A549 (cell line): ENCODE measurements around the gene PPP1R12C. TPM values are rescaled to one million over a fixed set of nuclear protein-coding genes. Genes with fewer than 3 reads are reported as not detected.

ENCODE experiments used
- ATAC-seq, 2 experiments: fragments of 200-7000 bp in 1 of 2; fragments of >200 bp in 1 of 2; cut with Nextera tagmentation in 1 of 2; cut with Tn5 transposase in 1 of 2; 3 replicates each; pipeline versions ENCODE4 v1.8.0 to v1.9.1; 2018 to 2020; ENCODE audit warnings: mild to moderate bottlenecking in 1 of 2, moderate library complexity in 1 of 2
- CTCF ChIA-PET: fragments of 300-600 bp; sonication (Branson Sonifier 250); formaldehyde crosslinking; extraction: SDS; loops from one replicate; lab custom pipeline; 2021; ENCODE audit warnings: antibody characterized with exemption, inconsistent platforms; lab: Yijun Ruan, JAX
- POLR2A ChIA-PET: fragments of 350-600 bp; formaldehyde crosslinking; extraction: SDS; loops from one replicate; lab custom pipeline; 2021; ENCODE audit warnings: antibody characterized with exemption, inconsistent platforms; lab: Yijun Ruan, JAX
- DNase-seq, 2 experiments: peaks; one replicate each; pipeline versions ENCODE4 v3.0.0 to v3.0.0-alpha.2; 2011 to 2016; ENCODE audit warnings: low read depth in 1 of 2, low spot score in 1 of 2
- FAIRE-seq: peaks from 2 replicates; lab custom pipeline; 2011; peaks lifted over from hg19 to GRCh38; lab: Jason Lieb, UNC
- H3K27ac ChIP-seq, 2 experiments: fragments of >200 bp; sonication (Bioruptor Twin); formaldehyde crosslinking; 3 replicates each; pipeline ENCODE4 v1.5.1; 2016 to 2017
- H3K4me1 ChIP-seq: fragments of >200 bp; sonication (Bioruptor Twin); formaldehyde crosslinking; 3 replicates; pipeline ENCODE4 v1.6.1; 2016
- H3K4me2 ChIP-seq: fragments of >200 bp; sonication (Bioruptor Twin); formaldehyde crosslinking; 3 replicates; pipeline ENCODE4 v1.6.1; 2016
- H3K4me3 ChIP-seq: fragments of >200 bp; sonication (Bioruptor Twin); formaldehyde crosslinking; 3 replicates; pipeline ENCODE4 v1.5.1; 2016
- H3K9me3 ChIP-seq: fragments of >200 bp; sonication (Bioruptor Twin); formaldehyde crosslinking; 3 replicates; pipeline ENCODE4 v1.6.1; 2016
- CHD2 ChIP-seq: fragments of 150-350 bp; IDR thresholded peaks from 2 replicates; pipeline ENCODE4 v1.6.1; 2014; ENCODE audit warnings: low read length; ENCODE audit not compliant: partially characterized antibody
- CTCF ChIP-seq: fragments of >200 bp; sonication (Bioruptor Twin); formaldehyde crosslinking; IDR thresholded peaks from 3 replicates; pipeline ENCODE4 v1.5.1; 2016
- HES2 ChIP-seq: fragments of >200 bp; sonication (Bioruptor Twin); formaldehyde crosslinking; IDR thresholded peaks from 2 replicates; pipeline ENCODE4 v1.6.1; 2016
- HMGXB4 ChIP-seq: fragments of 250-450 bp; sonication (Bioruptor Pico); IDR thresholded peaks from 2 replicates; pipeline ENCODE4 v1.5.0; 2021; ENCODE audit warnings: mild to moderate bottlenecking, moderate library complexity, borderline replicate concordance
- HOXB13 ChIP-seq: fragments of 250-450 bp; sonication (Bioruptor Pico); IDR thresholded peaks from 2 replicates; pipeline ENCODE4 v1.5.0; 2020; ENCODE audit warnings: low read depth, mild to moderate bottlenecking, moderate library complexity
- HOXB5 ChIP-seq: fragments of 250-450 bp; sonication (Bioruptor Pico); IDR thresholded peaks from 2 replicates; pipeline ENCODE4 v1.5.0; 2020; ENCODE audit warnings: mild to moderate bottlenecking, moderate library complexity
- MAZ ChIP-seq: fragments of 150-350 bp; IDR thresholded peaks from 2 replicates; pipeline ENCODE4 v1.6.1; 2014; ENCODE audit warnings: antibody characterized with exemption, low read depth, low read length, borderline replicate concordance
- MYC ChIP-seq: IDR thresholded peaks from 2 replicates; pipeline ENCODE4 v1.6.1; 2012; ENCODE audit warnings: mild to moderate bottlenecking, inconsistent platforms, low read length, improper control_type of control experiment, borderline replicate concordance
- RARB ChIP-seq: fragments of 250-450 bp; sonication (Bioruptor Pico); IDR thresholded peaks from 2 replicates; pipeline ENCODE4 v1.8.0; 2021; ENCODE audit warnings: mild to moderate bottlenecking, moderate library complexity
- RNF2 ChIP-seq: fragments of 200-600 bp; sonication (generic); IDR thresholded peaks from 2 replicates; pipeline ENCODE4 v1.6.1; 2016; ENCODE audit warnings: low read depth, mild to moderate bottlenecking, antibody characterized with exemption, moderate library complexity, borderline replicate concordance
- ZC3H11A ChIP-seq: fragments of 450-650 bp; IDR thresholded peaks from 2 replicates; pipeline ENCODE4 v1.6.1; 2014; ENCODE audit warnings: antibody characterized with exemption, mild to moderate bottlenecking
- WGBS: methylation state at CpG from one replicate; pipeline ENCODE4 v1.1.6; 2017; ENCODE audit errors: missing lambda C conversion rate; 5-methylcytosine and 5-hydroxymethylcytosine counted together
- polyA plus RNA-seq, 4 experiments: library from polyadenylated mRNA; depleted of rRNA in 3 of 4; stranded (reverse); fragments of >200 nt; fragmentation: RNase III in 1 of 4; extraction: RNeasy Plus Mini Kit Qiagen cat#74134 plus additional on column Dnase treatment in 1 of 4; gene quantifications; 2 replicates in 3 of 4; 3 replicates in 1 of 4; pipeline ENCODE4 v1.2.3, GENCODE V29; 2011 to 2017
- TF ChIP-seq, protein P1 (sequence below): IDR thresholded peaks from 2 replicates; pipeline ENCODE4 v1.6.1; 2012
- TF ChIP-seq, protein P2 (sequence below): IDR thresholded peaks from 2 replicates; pipeline ENCODE4 v1.6.1; 2012; ENCODE audit warnings: low read depth, borderline replicate concordance
- TF ChIP-seq, protein P3 (sequence below): fragments of 450-650 bp; IDR thresholded peaks from 2 replicates; pipeline ENCODE4 v1.6.1; 2014; ENCODE audit warnings: antibody characterized with exemption
- TF ChIP-seq, protein P4 (sequence below): fragments of 200-600 bp; sonication (generic); IDR thresholded peaks from 2 replicates; pipeline ENCODE4 v1.6.1; 2016; ENCODE audit warnings: antibody characterized with exemption, mild to moderate bottlenecking, moderate library complexity
- TF ChIP-seq, protein P5 (sequence below): fragments of >200 bp; sonication (Bioruptor Twin); formaldehyde crosslinking; IDR thresholded peaks from 3 replicates; pipeline ENCODE4 v1.6.1; 2016

The PPP1R12C gene
- polyA plus RNA-seq, 2 of the 4 experiments (the other 2 are of a cell fraction), result 22.0 to 70.3 TPM

- TF ChIP-seq, protein P1, sequence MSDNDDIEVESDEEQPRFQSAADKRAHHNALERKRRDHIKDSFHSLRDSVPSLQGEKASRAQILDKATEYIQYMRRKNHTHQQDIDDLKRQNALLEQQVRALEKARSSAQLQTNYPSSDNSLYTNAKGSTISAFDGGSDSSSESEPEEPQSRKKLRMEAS, result peak; percentile 36; the same call in 1 of the 2 replicates
- TF ChIP-seq HOXB5 (no peak), CTCF (no peak), RNF2 (no peak), MAZ (no peak), ZC3H11A (no peak), CHD2 (no peak)
- TF ChIP-seq, protein P2, sequence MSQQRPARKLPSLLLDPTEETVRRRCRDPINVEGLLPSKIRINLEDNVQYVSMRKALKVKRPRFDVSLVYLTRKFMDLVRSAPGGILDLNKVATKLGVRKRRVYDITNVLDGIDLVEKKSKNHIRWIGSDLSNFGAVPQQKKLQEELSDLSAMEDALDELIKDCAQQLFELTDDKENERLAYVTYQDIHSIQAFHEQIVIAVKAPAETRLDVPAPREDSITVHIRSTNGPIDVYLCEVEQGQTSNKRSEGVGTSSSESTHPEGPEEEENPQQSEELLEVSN, result no peak
- TF ChIP-seq, protein P3, sequence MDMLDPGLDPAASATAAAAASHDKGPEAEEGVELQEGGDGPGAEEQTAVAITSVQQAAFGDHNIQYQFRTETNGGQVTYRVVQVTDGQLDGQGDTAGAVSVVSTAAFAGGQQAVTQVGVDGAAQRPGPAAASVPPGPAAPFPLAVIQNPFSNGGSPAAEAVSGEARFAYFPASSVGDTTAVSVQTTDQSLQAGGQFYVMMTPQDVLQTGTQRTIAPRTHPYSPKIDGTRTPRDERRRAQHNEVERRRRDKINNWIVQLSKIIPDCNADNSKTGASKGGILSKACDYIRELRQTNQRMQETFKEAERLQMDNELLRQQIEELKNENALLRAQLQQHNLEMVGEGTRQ, result peak; percentile 92
- TF ChIP-seq, protein P4, sequence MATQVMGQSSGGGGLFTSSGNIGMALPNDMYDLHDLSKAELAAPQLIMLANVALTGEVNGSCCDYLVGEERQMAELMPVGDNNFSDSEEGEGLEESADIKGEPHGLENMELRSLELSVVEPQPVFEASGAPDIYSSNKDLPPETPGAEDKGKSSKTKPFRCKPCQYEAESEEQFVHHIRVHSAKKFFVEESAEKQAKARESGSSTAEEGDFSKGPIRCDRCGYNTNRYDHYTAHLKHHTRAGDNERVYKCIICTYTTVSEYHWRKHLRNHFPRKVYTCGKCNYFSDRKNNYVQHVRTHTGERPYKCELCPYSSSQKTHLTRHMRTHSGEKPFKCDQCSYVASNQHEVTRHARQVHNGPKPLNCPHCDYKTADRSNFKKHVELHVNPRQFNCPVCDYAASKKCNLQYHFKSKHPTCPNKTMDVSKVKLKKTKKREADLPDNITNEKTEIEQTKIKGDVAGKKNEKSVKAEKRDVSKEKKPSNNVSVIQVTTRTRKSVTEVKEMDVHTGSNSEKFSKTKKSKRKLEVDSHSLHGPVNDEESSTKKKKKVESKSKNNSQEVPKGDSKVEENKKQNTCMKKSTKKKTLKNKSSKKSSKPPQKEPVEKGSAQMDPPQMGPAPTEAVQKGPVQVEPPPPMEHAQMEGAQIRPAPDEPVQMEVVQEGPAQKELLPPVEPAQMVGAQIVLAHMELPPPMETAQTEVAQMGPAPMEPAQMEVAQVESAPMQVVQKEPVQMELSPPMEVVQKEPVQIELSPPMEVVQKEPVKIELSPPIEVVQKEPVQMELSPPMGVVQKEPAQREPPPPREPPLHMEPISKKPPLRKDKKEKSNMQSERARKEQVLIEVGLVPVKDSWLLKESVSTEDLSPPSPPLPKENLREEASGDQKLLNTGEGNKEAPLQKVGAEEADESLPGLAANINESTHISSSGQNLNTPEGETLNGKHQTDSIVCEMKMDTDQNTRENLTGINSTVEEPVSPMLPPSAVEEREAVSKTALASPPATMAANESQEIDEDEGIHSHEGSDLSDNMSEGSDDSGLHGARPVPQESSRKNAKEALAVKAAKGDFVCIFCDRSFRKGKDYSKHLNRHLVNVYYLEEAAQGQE, result no peak
- ATAC-seq, result peak; percentile 32 to 72
- peak overlapping the region; percentile 64 for H3K4me3 ChIP-seq
- ChIA-PET POLR2A (interaction anchor here (1.1 to 2.4 kb wide), 2 partner anchors 25 to 73 kb away, joined by 3 to 12 read pairs; no protein-coding TSS in a partner anchor), CTCF (interaction anchor here (0.5 to 6.7 kb wide), 11 partner anchors 10 to 565 kb away, joined by 3 to 35 read pairs (median 5); no protein-coding TSS in a partner anchor)
- peak; percentile 49 for FAIRE-seq
- peaks cover 30% of the 10 kb centered on the region for H3K4me1 ChIP-seq
- peak overlapping the region; percentile 85 to 94 for H3K27ac ChIP-seq
- WGBS, result 5% methylated on average over 25 of the region's 25 CpGs
- peak overlapping the region; percentile 94 for H3K4me2 ChIP-seq
- peak; percentile 67 to 91 for DNase-seq
- H3K9me3 ChIP-seq, result no peaks in the 10 kb centered on the region
These were observed 1.1 kb downstream of the PPP1R12C start for GRCh38 chr19:55116232-55116858.

DNA sequence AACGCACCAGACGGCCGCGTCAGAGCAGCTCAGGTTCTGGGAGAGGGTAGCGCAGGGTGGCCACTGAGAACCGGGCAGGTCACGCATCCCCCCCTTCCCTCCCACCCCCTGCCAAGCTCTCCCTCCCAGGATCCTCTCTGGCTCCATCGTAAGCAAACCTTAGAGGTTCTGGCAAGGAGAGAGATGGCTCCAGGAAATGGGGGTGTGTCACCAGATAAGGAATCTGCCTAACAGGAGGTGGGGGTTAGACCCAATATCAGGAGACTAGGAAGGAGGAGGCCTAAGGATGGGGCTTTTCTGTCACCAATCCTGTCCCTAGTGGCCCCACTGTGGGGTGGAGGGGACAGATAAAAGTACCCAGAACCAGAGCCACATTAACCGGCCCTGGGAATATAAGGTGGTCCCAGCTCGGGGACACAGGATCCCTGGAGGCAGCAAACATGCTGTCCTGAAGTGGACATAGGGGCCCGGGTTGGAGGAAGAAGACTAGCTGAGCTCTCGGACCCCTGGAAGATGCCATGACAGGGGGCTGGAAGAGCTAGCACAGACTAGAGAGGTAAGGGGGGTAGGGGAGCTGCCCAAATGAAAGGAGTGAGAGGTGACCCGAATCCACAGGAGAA, 1.9 kb downstream of the PPP1R12C start:
- Histone ChIP-seq H3K27ac (peak overlapping the region; percentile 85 to 94), H3K9me3 (no peaks in the 10 kb centered on the region), H3K4me1 (peaks cover 30% of the 10 kb centered on the region), H3K4me3 (peak overlapping the region; percentile 64), H3K4me2 (peak overlapping the region; percentile 94)
- ChIA-PET CTCF (interaction anchor here (0.8 to 6.7 kb wide), 8 partner anchors 9 to 388 kb away, joined by 3 to 35 read pairs (median 5); no protein-coding TSS in a partner anchor), POLR2A (no interaction called here)
- FAIRE-seq (no peak), ATAC-seq (no peak), DNase-seq (no peak)
- TF ChIP-seq HES2 (no peak), CTCF (no peak), HMGXB4 (CRISPR knock-in tag) (no peak), RARB (CRISPR knock-in tag) (no peak), MYC (no peak), MAZ (no peak), HOXB13 (CRISPR knock-in tag) (no peak)
- TF ChIP-seq, protein P5, sequence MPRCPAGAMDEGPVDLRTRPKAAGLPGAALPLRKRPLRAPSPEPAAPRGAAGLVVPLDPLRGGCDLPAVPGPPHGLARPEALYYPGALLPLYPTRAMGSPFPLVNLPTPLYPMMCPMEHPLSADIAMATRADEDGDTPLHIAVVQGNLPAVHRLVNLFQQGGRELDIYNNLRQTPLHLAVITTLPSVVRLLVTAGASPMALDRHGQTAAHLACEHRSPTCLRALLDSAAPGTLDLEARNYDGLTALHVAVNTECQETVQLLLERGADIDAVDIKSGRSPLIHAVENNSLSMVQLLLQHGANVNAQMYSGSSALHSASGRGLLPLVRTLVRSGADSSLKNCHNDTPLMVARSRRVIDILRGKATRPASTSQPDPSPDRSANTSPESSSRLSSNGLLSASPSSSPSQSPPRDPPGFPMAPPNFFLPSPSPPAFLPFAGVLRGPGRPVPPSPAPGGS, result no peak
- whole genome bisulfite sequencing, result 74% methylated on average over 13 of the region's 13 CpGs
